Endothelial cell of umbilical vein (primary cell): ENCODE measurements around the gene C1QTNF5.

Source experiments
- CTCF ChIP-seq, 2 donors: IDR thresholded peaks; 1 replicate in 1 of 2; 2 replicates in 1 of 2; pipeline ENCODE4 v1.5.1; 2011; ENCODE audit warnings: low read length in 2 of 2, mild to moderate bottlenecking in 2 of 2, moderate library complexity in 2 of 2, control low read depth in 1 of 2, inconsistent platforms in 1 of 2, low read depth in 1 of 2; ENCODE audit not compliant: insufficient read depth in 1 of 2; ENCODE audit errors: extremely low read depth in 1 of 2
- EZH2 ChIP-seq: IDR thresholded peaks from 2 replicates; pipeline ENCODE4 v1.6.1; 2012; ENCODE audit warnings: borderline replicate concordance, low read depth, mild to moderate bottlenecking, moderate library complexity, low read length, inconsistent platforms; ENCODE audit not compliant: severe bottlenecking
- FOS ChIP-seq: IDR thresholded peaks from 2 replicates; pipeline ENCODE4 v1.6.1; 2011; ENCODE audit warnings: mild to moderate bottlenecking, low read length, moderate library complexity, borderline replicate concordance; ENCODE audit not compliant: insufficient read depth
- GATA2 ChIP-seq: IDR thresholded peaks from 2 replicates; pipeline ENCODE4 v1.7.0; 2011; ENCODE audit warnings: low read depth, mild to moderate bottlenecking, moderate library complexity, mixed read lengths, low read length; ENCODE audit not compliant: insufficient read length, insufficient read depth
- JUN ChIP-seq: IDR thresholded peaks from 2 replicates; pipeline ENCODE4 v1.6.1; 2011; ENCODE audit warnings: borderline replicate concordance, low read depth; ENCODE audit not compliant: insufficient read length, insufficient read depth
- MAX ChIP-seq: IDR thresholded peaks from 2 replicates; pipeline ENCODE4 v1.6.1; 2011; ENCODE audit not compliant: insufficient read depth, insufficient read length
- POLR2A ChIP-seq: IDR thresholded peaks from 2 replicates; pipeline ENCODE4 v1.6.1; 2012; ENCODE audit warnings: low read depth, mild to moderate bottlenecking, control low read depth, low read length
- POLR2AphosphoS5 ChIP-seq: IDR thresholded peaks from 2 replicates; pipeline ENCODE4 v1.6.1; 2012; ENCODE audit warnings: low read depth, mild to moderate bottlenecking, control low read depth, low read length, moderate library complexity; ENCODE audit not compliant: insufficient read depth

GRCh38 chr11:119357074-119357473, 16.4 kb upstream of the C1QTNF5 start:
- TF ChIP-seq POLR2AphosphoS5: no peak
- TF ChIP-seq CTCF (IDR thresholded peaks at IDR 0.05; ENCODE audit: extremely low read depth in 1 of 2, insufficient read depth in 1 of 2, low read depth in 1 of 2, low read length in 2 of 2): no peak
- TF ChIP-seq JUN: no peak
- no peak for TF ChIP-seq POLR2A
- TF ChIP-seq EZH2: no peak
- no peak for TF ChIP-seq MAX
- TF ChIP-seq FOS: no peak
- no peak for TF ChIP-seq GATA2
